Left lung (tissue), 10 donors: ENCODE measurements around the gene SUPV3L1. TPM values are rescaled to one million over a fixed set of nuclear protein-coding genes. Genes with fewer than 3 reads are reported as not detected.

Experiments used
- ATAC-seq: fragments of 200-7000 bp; cut with Tn5 transposase; one replicate; pipeline ENCODE4 v1.9.1; 2020; ENCODE audit warnings: moderate library complexity
- DNase-seq, 4 donors: peaks; one replicate each; pipeline ENCODE4 v3.0.0-alpha.2; 2013 to 2020
- H3K27ac ChIP-seq, 2 donors: fragments of 200-600 bp; sonication (generic) in 1 of 2; one replicate each; pipeline versions ENCODE4 v1.5.0 to v1.8.0; 2020 to 2021
- H3K27me3 ChIP-seq, 2 donors: fragments of 200-600 bp; sonication (generic) in 1 of 2; one replicate each; pipeline versions ENCODE4 v1.5.0 to v1.8.0; 2020 to 2021
- H3K36me3 ChIP-seq, 2 donors: fragments of 200-600 bp; sonication (generic) in 1 of 2; one replicate each; pipeline versions ENCODE4 v1.5.0 to v1.8.0; 2020 to 2021
- H3K4me1 ChIP-seq, 2 donors: fragments of 200-600 bp; one replicate each; pipeline ENCODE4 v1.8.0; 2021
- H3K4me3 ChIP-seq, 2 donors: fragments of 200-600 bp; sonication (generic) in 1 of 2; one replicate each; pipeline versions ENCODE4 v1.5.0 to v1.8.0; 2020 to 2021; ENCODE audit warnings: mild to moderate bottlenecking in 1 of 2
- H3K9me3 ChIP-seq, 2 donors: fragments of 200-600 bp; sonication (generic) in 1 of 2; one replicate each; pipeline versions ENCODE4 v1.5.0 to v1.8.0; 2020 to 2021
- CTCF ChIP-seq, 2 donors: fragments of 200-600 bp; sonication (generic) in 1 of 2; IDR thresholded peaks; one replicate each; pipeline versions ENCODE4 v1.5.0 to v1.8.0; 2021; ENCODE audit warnings: antibody characterized with exemption in 2 of 2
- intact Hi-C, 2 donors: fragments of 100-400 bp; cut with DNase I; formaldehyde crosslinking; loops; one replicate each; pipeline versions ENCODE4 v1.11.2 to v1.14.2; 2022
- polyA plus RNA-seq, 6 donors: library from polyadenylated mRNA; unstranded; fragments of 120-200 nt; gene quantifications; one replicate each; pipeline ENCODE4 v1.2.1, GENCODE V29; 2013; ENCODE audit not compliant: insufficient read length in 6 of 6
- total RNA-seq, 2 donors: library from RNA; stranded (reverse); fragmentation: NEBNext Ultra II Directional; extraction: Animal tissue kit (Norgen Biotek cat#: 25700); gene quantifications; one replicate each; pipeline ENCODE4 v1.2.1, GENCODE V29; 2021
- donor health status: DM: no; HTN: yes; CAD: no.
- donor health status: DM: no; HTN: no; CAD: no.

Gene SUPV3L1
- total and polyA plus RNA-seq, 8 donors, result 15.8 to 47.6 (median 39.6) TPM

GRCh38 chr10:69211524-69211923 lies 31.5 kb downstream of the SUPV3L1 start:
- Histone ChIP-seq H3K27ac (no peak overlapping the region), H3K9me3 (no peaks in the 10 kb centered on the region), H3K27me3 (no peaks in the 10 kb centered on the region), H3K4me1 (peaks cover 0 to 22% of the 10 kb centered on the region in 2 donors), H3K4me3 (no peak overlapping the region), H3K36me3 (peaks cover 0 to 29% of the 10 kb centered on the region in 2 donors)
- TF ChIP-seq CTCF (IDR thresholded peaks at IDR 0.05), result no peak
- no peak for ATAC-seq
- DNase-seq, result no peak
- intact Hi-C loops, result no loop called here

GRCh38 chr10:69213591-69214311 lies 33.7 kb downstream of the SUPV3L1 start:
- no peak for TF ChIP-seq CTCF (IDR thresholded peaks at IDR 0.05)

GRCh38 chr10:69214666-69215131 lies 34.7 kb downstream of the SUPV3L1 start:
- no peak for ATAC-seq
- Histone ChIP-seq H3K27me3 (no peaks in the 10 kb centered on the region), H3K27ac (peak overlapping the region in 1 of 2 donors; percentile 57), H3K4me1 (peaks cover 0 to 30% of the 10 kb centered on the region in 2 donors), H3K36me3 (no peaks in the 10 kb centered on the region), H3K4me3 (no peak overlapping the region), H3K9me3 (no peaks in the 10 kb centered on the region)
- no peak for DNase-seq
- no peak for TF ChIP-seq CTCF (IDR thresholded peaks at IDR 0.05)
- intact Hi-C loops, result no loop called here

More at GRCh38 chr10:69213591-69214311, 33.7 kb downstream of the SUPV3L1 start:
- no peak overlapping the region for H3K27ac ChIP-seq
- H3K9me3 ChIP-seq, result no peaks in the 10 kb centered on the region
- no peaks in the 10 kb centered on the region for H3K27me3 ChIP-seq
- no peak overlapping the region for H3K4me3 ChIP-seq
- no peak for ATAC-seq
- intact Hi-C loops, result no loop called here
- no peak for DNase-seq
- peaks cover 0 to 30% of the 10 kb centered on the region in 2 donors for H3K4me1 ChIP-seq
- H3K36me3 ChIP-seq, result peaks cover 0 to 7% of the 10 kb centered on the region in 2 donors

GRCh38 chr10:69215405-69216171 lies 35.6 kb downstream of the SUPV3L1 start:
- Histone ChIP-seq H3K27ac (peak overlapping the region in 1 of 2 donors; percentile 57), H3K36me3 (no peaks in the 10 kb centered on the region), H3K27me3 (no peaks in the 10 kb centered on the region), H3K9me3 (no peaks in the 10 kb centered on the region), H3K4me1 (peaks cover 0 to 30% of the 10 kb centered on the region in 2 donors), H3K4me3 (no peak overlapping the region)
- intact Hi-C loops, result no loop called here
- DNase-seq, result no peak
- no peak for TF ChIP-seq CTCF (IDR thresholded peaks at IDR 0.05)
- ATAC-seq, result no peak

- Histone ChIP-seq H3K9me3 (no peaks in the 10 kb centered on the region), H3K27ac (peak overlapping the region in 1 of 2 donors; percentile 28), H3K36me3 (no peaks in the 10 kb centered on the region), H3K4me3 (no peak overlapping the region), H3K4me1 (peaks cover 0 to 30% of the 10 kb centered on the region in 2 donors), H3K27me3 (no peaks in the 10 kb centered on the region)
- ATAC-seq (no peak), DNase-seq (no peak)
- no peak for TF ChIP-seq CTCF (IDR thresholded peaks at IDR 0.05)
- intact Hi-C loops, result no loop called here
Observed at GRCh38 chr10:69216577-69217118, 36.6 kb downstream of the SUPV3L1 start.
